AG04450 (cell line): Measurements from ENCODE around the gene PIH1D1. TPM values are rescaled to one million over a fixed set of nuclear protein-coding genes. Genes with fewer than 3 reads are reported as not detected.

Experiments used
- CTCF ChIA-PET: fragments of 300-600, 350-600 bp; formaldehyde crosslinking; extraction: SDS; loops from one replicate; lab custom pipeline; 2022; ENCODE audit warnings: antibody characterized with exemption, inconsistent platforms; lab: Charles Lee
- POLR2A ChIA-PET: fragments of 350-600 bp; formaldehyde crosslinking; extraction: SDS; loops from one replicate; lab custom pipeline; 2021; ENCODE audit warnings: antibody characterized with exemption, inconsistent platforms; lab: Yijun Ruan, JAX
- DNase-seq: peaks from one replicate; pipeline ENCODE4 v3.0.0-alpha.2; 2011; ENCODE audit warnings: low read depth, low spot score
- H3K27ac ChIP-seq: one replicate; pipeline ENCODE4 v1.5.1; 2012; ENCODE audit warnings: low read depth, low read length, control low read depth
- H3K27me3 ChIP-seq: one replicate; pipeline ENCODE4 v1.6.0; 2012; ENCODE audit warnings: low read length; ENCODE audit not compliant: control insufficient read depth, insufficient read depth
- H3K4me3 ChIP-seq: 2 replicates; pipeline ENCODE4 v1.5.1; 2011; ENCODE audit warnings: mild to moderate bottlenecking, low read depth, low read length, control low read depth
- H3K9me3 ChIP-seq: 2 replicates; pipeline ENCODE4 v1.5.1; 2012; ENCODE audit warnings: low read length; ENCODE audit not compliant: control insufficient read depth, insufficient read depth
- CTCF ChIP-seq: IDR thresholded peaks from 2 replicates; pipeline ENCODE4 v1.5.1; 2011; ENCODE audit warnings: low read depth, low read length, control low read depth, inconsistent platforms
- polyA plus RNA-seq: library from polyadenylated mRNA; depleted of rRNA; stranded (reverse); fragments of >200 nt; gene quantifications from 2 replicates; pipeline ENCODE4 v1.2.3, GENCODE V29; 2011

The PIH1D1 gene
- polyA plus RNA-seq, 1 experiment = 62.5 TPM

GRCh38 chr19:49422407-49423070, 29.1 kb downstream of the PIH1D1 start:
- H3K9me3 ChIP-seq = peaks cover 4% of the 10 kb centered on the region; the same call in 1 of the 2 replicates
- no peak overlapping the region for H3K27ac ChIP-seq
- ChIA-PET POLR2A (no interaction called here), CTCF (no interaction called here)
- H3K4me3 ChIP-seq = no peak overlapping the region
- H3K27me3 ChIP-seq = peaks cover 89% of the 10 kb centered on the region
- TF ChIP-seq CTCF = 0 out of 2 replicates have a peak, but pooled peaks have one; percentile 22
- DNase-seq = no peak

- Histone ChIP-seq H3K4me3 (no peak overlapping the region), H3K27ac (no peak overlapping the region), H3K27me3 (peaks cover 89% of the 10 kb centered on the region), H3K9me3 (peaks cover 4% of the 10 kb centered on the region; the same call in 1 of the 2 replicates)
- DNase-seq = no peak
- no peak for TF ChIP-seq CTCF
- POLR2A ChIA-PET = no interaction called here
- CTCF ChIA-PET = no interaction called here
Observed at GRCh38 chr19:49421878-49422202, 29.8 kb downstream of the PIH1D1 start.

- ChIA-PET CTCF (no interaction called here), POLR2A (no interaction called here)
- no peak for DNase-seq
- Histone ChIP-seq H3K27me3 (peaks cover 87% of the 10 kb centered on the region), H3K4me3 (no peak overlapping the region), H3K9me3 (peaks cover 3% of the 10 kb centered on the region; the same call in 1 of the 2 replicates), H3K27ac (no peak overlapping the region)
- no peak for TF ChIP-seq CTCF
Observed at GRCh38 chr19:49421039-49421877, 30.4 kb downstream of the PIH1D1 start.

GRCh38 chr19:49420227-49420626, 31.4 kb downstream of the PIH1D1 start:
- no peak for DNase-seq
- no peak overlapping the region for H3K4me3 ChIP-seq
- ChIA-PET CTCF (no interaction called here), POLR2A (no interaction called here)
- TF ChIP-seq CTCF = no peak
- H3K9me3 ChIP-seq = no peaks in the 10 kb centered on the region; the same call in 1 of the 2 replicates
- H3K27ac ChIP-seq = no peak overlapping the region
- H3K27me3 ChIP-seq = peaks cover 83% of the 10 kb centered on the region

GRCh38 chr19:49419173-49419572, 32.4 kb downstream of the PIH1D1 start:
- no peak for DNase-seq
- Histone ChIP-seq H3K27me3 (peaks cover 76% of the 10 kb centered on the region), H3K27ac (no peak overlapping the region), H3K9me3 (no peaks in the 10 kb centered on the region; the same call in 1 of the 2 replicates), H3K4me3 (no peak overlapping the region)
- TF ChIP-seq CTCF = no peak
- CTCF ChIA-PET = no interaction called here
- POLR2A ChIA-PET = no interaction called here
